Fibroblast of skin of left biceps (primary cell): ENCODE results near the gene CCDC69.

ENCODE experiments used
- DNase-seq, 2 experiments: peaks; one replicate each; pipeline ENCODE4 v3.0.0-alpha.2; 2013; ENCODE audit warnings: low read depth in 2 of 2

Gene CCDC69

GRCh38 chr5:151143645-151144044, 80.2 kb downstream of the CCDC69 start:
- DNase-seq = no peak

GRCh38 chr5:151142933-151143332, 81.0 kb downstream of the CCDC69 start:
- DNase-seq = no peak

DNA sequence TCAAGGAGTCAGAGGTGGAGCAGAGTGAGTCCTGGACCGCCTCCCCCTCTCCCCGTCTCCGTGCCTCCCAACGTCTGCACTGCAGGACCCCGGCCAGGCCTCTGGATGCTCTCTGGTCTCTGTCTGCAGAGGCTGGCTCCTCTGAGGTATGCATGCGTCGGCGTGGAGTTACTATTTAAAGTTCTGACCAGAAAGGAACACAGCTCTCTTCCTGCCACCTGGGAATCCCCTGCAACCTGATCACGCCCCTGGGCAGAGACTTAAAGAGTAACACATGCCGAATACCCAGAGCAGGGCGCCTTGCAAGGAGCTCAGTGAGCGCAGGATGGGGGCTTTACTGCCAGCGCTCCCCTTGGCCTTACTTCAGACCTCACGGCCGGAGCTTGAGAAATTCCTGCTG, 82.4 kb downstream of the CCDC69 start:
- DNase-seq = no peak

DNA sequence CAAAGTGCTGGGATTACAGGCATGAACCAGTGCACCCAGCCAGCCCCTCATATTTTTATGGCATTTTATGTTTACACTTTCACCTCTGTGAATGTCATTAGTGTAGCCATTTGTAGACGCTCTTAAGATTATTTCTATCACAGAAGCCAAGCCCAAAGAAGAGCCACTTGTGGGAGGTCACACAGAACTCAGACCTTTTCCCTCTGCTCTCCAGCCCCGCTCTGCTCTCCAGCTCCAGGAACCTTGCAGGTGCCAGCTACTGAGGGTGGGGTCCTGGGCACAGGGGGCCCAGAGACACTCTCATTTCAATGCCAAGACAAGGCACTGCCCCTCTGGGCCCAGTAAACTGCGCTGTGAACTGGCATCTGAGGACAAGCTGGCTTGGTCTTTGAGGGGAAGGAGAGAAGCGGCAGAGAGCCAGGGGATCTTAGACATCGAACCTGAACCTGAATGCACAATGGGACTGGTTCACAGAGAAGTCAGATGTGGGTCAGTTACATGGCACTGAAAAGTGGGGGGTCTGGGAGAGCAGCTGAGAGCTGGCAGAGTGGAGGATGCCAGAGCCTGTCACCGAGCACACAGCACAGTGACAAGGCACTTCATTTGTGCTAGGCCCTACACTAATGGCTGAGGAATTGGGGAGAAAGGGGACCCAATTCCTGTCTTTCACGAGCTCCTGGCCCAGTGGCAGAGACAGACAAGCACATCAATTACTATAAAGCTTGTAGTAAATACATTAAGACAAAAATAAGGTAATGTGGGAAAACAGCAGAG, 83.0 kb downstream of the CCDC69 start:
- no peak for DNase-seq

DNA sequence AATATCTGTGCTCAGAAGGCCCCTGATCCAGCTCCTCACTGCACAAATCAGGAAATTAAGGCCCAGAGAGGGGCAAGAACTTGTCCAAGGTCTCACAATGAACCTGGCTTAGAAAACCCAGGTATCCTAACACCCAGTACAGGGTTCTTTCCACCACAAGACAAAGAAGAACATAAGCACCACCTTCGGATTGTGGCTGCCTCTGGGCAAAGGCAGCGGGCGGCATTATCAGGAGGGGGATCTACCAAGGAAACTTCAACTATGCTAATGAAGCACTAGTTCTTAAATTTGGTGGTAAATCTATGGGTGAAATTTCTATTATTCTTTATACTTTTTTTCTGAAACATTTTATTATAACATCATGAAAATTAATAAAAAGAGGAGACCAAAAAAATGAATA, 84.2 kb downstream of the CCDC69 start:
- DNase-seq = no peak

GRCh38 chr5:151139015-151139414, 84.9 kb downstream of the CCDC69 start:
- DNase-seq = no peak

- DNase-seq = no peak
Observed at GRCh38 chr5:151138114-151138513, 85.8 kb downstream of the CCDC69 start.

DNA sequence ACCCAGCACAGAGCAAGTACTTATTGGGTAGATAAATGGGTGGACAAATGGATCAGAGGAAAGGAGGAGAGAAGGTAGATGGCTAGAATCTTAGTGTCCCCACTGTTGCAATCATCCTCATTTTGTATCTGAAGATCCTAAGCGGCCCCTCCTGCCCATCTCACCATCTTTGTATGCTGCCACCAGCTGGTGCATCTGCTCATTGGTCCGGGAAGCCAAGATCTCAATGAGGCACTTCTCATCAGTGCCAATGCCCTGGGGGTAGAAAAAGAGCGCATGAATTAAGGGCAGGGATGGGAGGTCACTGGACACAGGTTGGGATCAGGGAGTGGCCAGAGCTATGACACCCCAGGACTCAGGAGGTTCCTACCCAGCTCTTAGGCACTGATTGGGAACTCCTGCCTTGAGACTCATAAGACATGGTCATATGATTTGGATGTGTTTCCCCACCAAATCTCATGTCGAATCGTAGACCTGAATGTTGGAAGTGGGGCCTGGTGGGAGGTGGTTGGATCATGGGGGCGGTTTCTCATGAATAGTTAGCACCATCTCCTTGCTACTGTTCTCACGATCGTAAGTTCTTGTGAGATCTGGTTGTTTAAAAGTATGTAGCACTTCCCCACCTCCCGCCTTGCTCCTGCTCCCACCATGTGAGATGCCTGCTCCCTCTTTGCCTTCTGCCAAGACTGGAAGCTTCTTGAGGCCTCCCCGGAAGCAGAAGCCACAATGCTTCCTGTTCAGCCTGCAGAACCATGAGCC, 86.6 kb downstream of the CCDC69 start:
- DNase-seq = no peak

DNA sequence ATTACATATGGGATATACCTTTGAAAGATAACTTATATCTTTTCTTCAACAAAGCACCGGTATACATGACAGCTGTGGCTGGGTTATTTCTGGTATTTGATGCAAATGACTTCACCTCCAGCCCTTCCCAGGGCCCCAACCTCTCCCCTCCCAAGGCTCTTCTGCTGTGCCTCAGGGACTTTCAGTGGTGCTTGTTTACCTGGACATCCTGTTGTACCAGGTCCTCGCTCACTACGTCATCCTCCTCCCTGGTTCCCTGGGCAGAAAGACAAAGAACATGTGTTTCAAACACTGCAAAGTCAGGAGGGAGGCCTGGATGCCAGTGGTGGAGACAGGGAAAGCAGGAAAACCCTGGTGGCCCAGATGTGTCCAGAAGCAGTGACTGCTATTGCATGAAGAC, 89.7 kb downstream of the CCDC69 start:
- DNase-seq = no peak

DNA sequence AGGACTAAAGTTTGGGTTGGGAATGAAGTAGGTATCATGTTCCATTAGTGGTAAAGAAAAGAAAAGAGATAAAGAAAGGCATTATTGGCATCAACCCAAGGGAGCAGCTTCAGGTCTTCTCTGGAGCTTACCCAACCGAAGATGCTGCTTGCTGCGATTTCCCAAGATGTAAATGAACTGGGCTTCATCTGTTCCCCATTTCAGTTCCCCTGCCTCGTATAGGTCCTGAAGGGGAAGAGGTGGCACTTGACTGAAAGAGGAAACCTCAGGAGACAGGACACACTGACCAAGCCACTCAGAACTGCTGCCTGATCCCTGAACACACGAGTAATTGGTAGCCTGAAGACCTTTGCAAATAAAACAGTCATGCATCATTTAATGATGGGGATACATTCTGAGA, 90.9 kb downstream of the CCDC69 start:
- DNase-seq = no peak
